K562 (cell line): ENCODE results near the gene BMI1. TPM values are rescaled to one million over a fixed set of nuclear protein-coding genes. Genes with fewer than 3 reads are reported as not detected.

ENCODE experiments used
- ATAC-seq: fragments of 200-7000 bp; cut with Tn5 transposase; 3 replicates; pipeline ENCODE4 v1.9.1; 2020; ENCODE audit warnings: moderate library complexity
- BruUV-seq: library from RNA; stranded (reverse); fragments of 400-500 nt; replicated peaks from 2 replicates; lab custom pipeline; 2021; lab: Mats Ljungman, UMichigan
- CTCF ChIA-PET: fragments of 300-600 bp; formaldehyde crosslinking; extraction: SDS; loops from one replicate; lab custom pipeline; 2021; ENCODE audit warnings: low intra/inter-chr PET ratio; lab: Yijun Ruan, JAX
- POLR2A ChIA-PET: fragments of 300-600, 350-650 bp; sonication (Branson Sonifier 250); formaldehyde crosslinking; extraction: SDS; loops from one replicate; lab custom pipeline; 2021; ENCODE audit warnings: antibody characterized with exemption, inconsistent platforms; lab: Yijun Ruan, JAX
- DNase-seq, 4 experiments: peaks; one replicate each; pipeline versions ENCODE4 v3.0.0 to v3.0.0-alpha.2; 2011 to 2018; ENCODE audit warnings: low spot score in 3 of 4, mixed read lengths in 3 of 4; ENCODE audit errors: extremely low read depth in 1 of 4
- FAIRE-seq: peaks from 2 replicates; lab custom pipeline; 2011; peaks lifted over from hg19 to GRCh38; lab: Jason Lieb, UNC
- H2AFZ ChIP-seq: 2 replicates; pipeline ENCODE4 v1.6.0; 2011; ENCODE audit warnings: low read depth, low read length, control low read depth, inconsistent platforms
- H3K27ac ChIP-seq: fragments of 200-600 bp; 3 replicates; pipeline ENCODE4 v1.8.0; 2011; ENCODE audit warnings: low read depth, mild to moderate bottlenecking, control low read depth, inconsistent platforms, low read length, moderate library complexity, mixed read lengths; ENCODE audit errors: extremely low read depth
- H3K27me3 ChIP-seq, 2 experiments: fragments of 300-600 bp in 1 of 2; 2 replicates in 1 of 2; 3 replicates in 1 of 2; pipeline versions ENCODE4 v1.6.0 to v1.8.0; 2011; ENCODE audit warnings: inconsistent platforms in 2 of 2, low read length in 2 of 2, mild to moderate bottlenecking in 1 of 2, mixed read lengths in 1 of 2, moderate library complexity in 1 of 2; ENCODE audit not compliant: control insufficient read depth in 2 of 2, insufficient read depth in 2 of 2
- H3K36me3 ChIP-seq: fragments of 300-600 bp; 3 replicates; pipeline ENCODE4 v1.8.0; 2011; ENCODE audit warnings: mild to moderate bottlenecking, low read length, inconsistent platforms; ENCODE audit not compliant: control insufficient read depth, insufficient read depth
- H3K4me1 ChIP-seq, 2 experiments: fragments of 200-600 bp in 1 of 2; replicated peaks in 1 of 2; 2 replicates in 1 of 2; 3 replicates in 1 of 2; pipeline versions ENCODE4 v1.5.1 to v1.8.0; 2011; ENCODE audit warnings: inconsistent platforms in 2 of 2, low read length in 2 of 2, mild to moderate bottlenecking in 1 of 2, mixed read lengths in 1 of 2, moderate library complexity in 1 of 2; ENCODE audit not compliant: control insufficient read depth in 2 of 2, insufficient read depth in 2 of 2
- H3K4me2 ChIP-seq: 2 replicates; pipeline ENCODE4 v1.6.1; 2011; ENCODE audit warnings: low read length, control low read depth, inconsistent platforms, mixed read lengths; ENCODE audit not compliant: insufficient read depth
- H3K4me3 ChIP-seq: fragments of 200-600 bp; sonication (generic), shearing (Covaris generic); 2 replicates; pipeline ENCODE4 v1.5.1; 2016; ENCODE audit warnings: control low read depth, inconsistent platforms
- H3K79me2 ChIP-seq: fragments of 200-600 bp; 3 replicates; pipeline ENCODE4 v1.8.0; 2011; ENCODE audit warnings: low read length, inconsistent platforms; ENCODE audit not compliant: control insufficient read depth, insufficient read depth
- H3K9ac ChIP-seq, 2 experiments: 2 replicates each; pipeline versions ENCODE4 v1.6.0 to v1.6.1; 2011; ENCODE audit warnings: low read depth in 2 of 2, low read length in 2 of 2, control low read depth in 1 of 2, inconsistent platforms in 1 of 2, mild to moderate bottlenecking in 1 of 2, mixed read lengths in 1 of 2; ENCODE audit not compliant: insufficient read depth in 1 of 2
- H3K9me1 ChIP-seq: one replicate; pipeline ENCODE4 v1.6.0; 2011; ENCODE audit warnings: inconsistent platforms, mild to moderate bottlenecking, low read length, moderate library complexity; ENCODE audit not compliant: control insufficient read depth, insufficient read depth
- H3K9me3 ChIP-seq: replicated peaks from 2 replicates; pipeline ENCODE4 v1.5.1; 2011; ENCODE audit warnings: low read depth, low read length, inconsistent platforms; ENCODE audit not compliant: control insufficient read depth, insufficient read depth
- H4K20me1 ChIP-seq: replicated peaks from 2 replicates; pipeline ENCODE4 v1.6.1; 2011; ENCODE audit warnings: low read length, inconsistent platforms, mixed read lengths; ENCODE audit not compliant: control insufficient read depth, insufficient read depth
- CHD1 ChIP-seq: fragments of 200-600 bp; sonication (generic); IDR thresholded peaks from one replicate; pipeline ENCODE4 v1.6.1; 2012; ENCODE audit warnings: mild to moderate bottlenecking, moderate library complexity, low read length, inconsistent platforms
- CREB5 ChIP-seq: fragments of 250-450 bp; sonication (Bioruptor Pico); IDR thresholded peaks from 2 replicates; pipeline ENCODE4 v1.5.0; 2020; ENCODE audit warnings: mild to moderate bottlenecking
- DDX20 ChIP-seq: fragments of 450-650 bp; IDR thresholded peaks from 2 replicates; pipeline ENCODE4 v1.6.1; 2016; ENCODE audit warnings: missing genetic modification characterization, low read depth, mild to moderate bottlenecking, missing compliant biosample characterization, moderate library complexity
- EGR1 ChIP-seq: fragments of 450-650 bp; conservative IDR thresholded peaks from 2 replicates; pipeline ENCODE4 v1.6.1; 2017; ENCODE audit warnings: mild to moderate bottlenecking
- ESRRA ChIP-seq: fragments of 450-650 bp; IDR thresholded peaks from 2 replicates; pipeline ENCODE4 v1.6.1; 2014; ENCODE audit warnings: low read depth, mild to moderate bottlenecking, moderate library complexity, borderline replicate concordance
- FOXJ3 ChIP-seq: sonication (generic); formaldehyde crosslinking; IDR thresholded peaks from 2 replicates; pipeline ENCODE4 v1.4.0; 2020; ENCODE audit warnings: mild to moderate bottlenecking, missing genetic modification reagents
- PHF20 ChIP-seq: fragments of 450-650 bp; IDR thresholded peaks from 2 replicates; pipeline ENCODE4 v1.6.1; 2018; ENCODE audit not compliant: partially characterized antibody
- TBP ChIP-seq: optimal IDR thresholded peaks from 2 replicates; pipeline ENCODE3; 2011; ENCODE audit warnings: low read depth, low read length, improper control_type of control experiment
- ZFP30 ChIP-seq: fragments of 250-450 bp; sonication (Bioruptor Pico); IDR thresholded peaks from 2 replicates; pipeline ENCODE4 v1.8.0; 2022; ENCODE audit warnings: moderate library complexity, mild to moderate bottlenecking, inconsistent platforms, borderline replicate concordance
- ZFP36 ChIP-seq: fragments of 150-350 bp; IDR thresholded peaks from 2 replicates; pipeline ENCODE4 v1.6.1; 2018; ENCODE audit warnings: low read length, low read depth; ENCODE audit not compliant: partially characterized antibody
- ZNF740 ChIP-seq, 3 experiments: fragments of 200-800 bp in 1 of 3; sonication (Bioruptor generic) in 1 of 3; sonication (generic) in 1 of 3; formaldehyde crosslinking in 1 of 3; IDR thresholded peaks; 2 replicates each; pipeline versions ENCODE4 v1.6.1 to v1.8.0; 2016 to 2022; ENCODE audit warnings: mild to moderate bottlenecking in 2 of 3, missing compliant biosample characterization in 2 of 3, missing genetic modification characterization in 2 of 3, missing genetic modification reagents in 1 of 3
- ZNF75A ChIP-seq: fragments of 450-650 bp; formaldehyde crosslinking; IDR thresholded peaks from 2 replicates; pipeline ENCODE4 v1.4.0; 2020; ENCODE audit warnings: mild to moderate bottlenecking
- ZSCAN29 ChIP-seq: fragments of 450-650 bp; IDR thresholded peaks from 2 replicates; pipeline ENCODE4 v1.6.1; 2017
- ZZZ3 ChIP-seq: fragments of 450-650 bp; IDR thresholded peaks from 2 replicates; pipeline ENCODE4 v1.6.1; 2016; ENCODE audit warnings: antibody characterized with exemption, mild to moderate bottlenecking, moderate library complexity
- in situ Hi-C: fragments of 300-500 bp; cut with MboI; formaldehyde crosslinking; loops from 4 replicates; pipeline ENCODE4 v1.15.0; 2018; ENCODE audit warnings: inconsistent platforms, mixed read lengths
- intact Hi-C: fragments of 100-400 bp; cut with micrococcal nuclease; formaldehyde crosslinking; loops from 2 replicates; pipeline ENCODE4 v1.14.2; 2022
- polyA plus RNA-seq, 8 experiments: library from polyadenylated mRNA; depleted of rRNA in 4 of 8; stranded (reverse) in 5 of 8; unstranded in 3 of 8; fragments of >200 nt; fragmentation: Nextera tagmentation in 2 of 8; fragmentation: Illumina TruSeq in 1 of 8; extraction: Ambion mirVana in 2 of 8; extraction: Trizol in 1 of 8; gene quantifications; 2 replicates each; pipeline versions ENCODE4 v1.2.1 to v1.2.3, GENCODE V29; 2011 to 2014; ENCODE audit warnings: inconsistent platforms in 1 of 8, missing spikeins in 1 of 8
- total RNA-seq, 7 experiments: library from RNA; depleted of rRNA in 6 of 7; stranded (reverse); fragments of >200 nt in 6 of 7; fragmentation: Illumina TruSeq in 2 of 7; extraction: Trizol in 2 of 7; gene quantifications; 2 replicates each; pipeline versions ENCODE4 v1.2.1 to v1.2.3, GENCODE V29; 2011 to 2021; ENCODE audit warnings: low replicate concordance in 1 of 7

Gene BMI1
- total and polyA plus RNA-seq, 9 of the 15 experiments (the other 6 are each of a cell fraction or from before 2014, with no cell fraction given) = 21.4 to 103 (median 70.8) TPM

GRCh38 chr10:22338931-22339330, 18.0 kb downstream of the BMI1 start:
- CTCF ChIA-PET = no interaction called here
- H3K36me3 ChIP-seq = no peaks in the 10 kb centered on the region

More at GRCh38 chr10:22338931-22339330, 18.0 kb downstream of the BMI1 start:
- peak overlapping the region; percentile 60; the same call in 1 of the 2 replicates for H2AFZ ChIP-seq
- ATAC-seq (no peak), FAIRE-seq (peak; percentile 35), DNase-seq (no peak)
- no peak overlapping the region for H3K4me3 ChIP-seq
- no peaks in the 10 kb centered on the region for H3K79me2 ChIP-seq
- no TSS peak for BruUV-seq
- POLR2A ChIA-PET = interaction anchor here (0.9 to 1.6 kb wide), 4 partner anchors 17 to 217 kb away, joined by 3 to 6 read pairs (median 4); no protein-coding TSS in a partner anchor
- intact Hi-C loops = no loop called here
- no peaks in the 10 kb centered on the region for H4K20me1 ChIP-seq
- no peak overlapping the region for H3K27ac ChIP-seq
- no peak for TF ChIP-seq FOXJ3 (CRISPR knock-in tag)
- no peak for TF ChIP-seq ZFP30 (CRISPR knock-in tag)
- no peak for TF ChIP-seq ZNF740 (CRISPR knock-in tag; IDR thresholded peaks at IDR 0.05)
- TF ChIP-seq ZNF740 (tag; IDR thresholded peaks at IDR 0.05) = no peak
- no peak for TF ChIP-seq CHD1
- no peak for TF ChIP-seq CREB5 (CRISPR knock-in tag)
- no peak for TF ChIP-seq PHF20
- no peak for TF ChIP-seq EGR1
- no peak for TF ChIP-seq TBP
- TF ChIP-seq DDX20 (tag) = no peak
- no peak for TF ChIP-seq ESRRA
- TF ChIP-seq ZNF75A = no peak
- no peak for TF ChIP-seq ZZZ3
- TF ChIP-seq ZFP36 = no peak
- no peak for TF ChIP-seq ZSCAN29
- H3K9me3 ChIP-seq = peaks cover 3% of the 10 kb centered on the region; the same call in 1 of the 2 replicates
- peak overlapping the region in 1 of 2 experiments; percentile 11; a peak in 1 of 4 replicates for H3K9ac ChIP-seq
- no peaks in the 10 kb centered on the region for H3K9me1 ChIP-seq
- peaks cover 12 to 13% of the 10 kb centered on the region in 2 experiments; a peak in 4 of 5 replicates for H3K4me1 ChIP-seq
- in situ Hi-C loops = no loop called here
- H3K27me3 ChIP-seq = no peaks in the 10 kb centered on the region
- H3K4me2 ChIP-seq = no peak overlapping the region
